K562 (cell line): ENCODE results near the gene STX1B. TPM values are rescaled to one million over a fixed set of nuclear protein-coding genes. Genes with fewer than 3 reads are reported as not detected.

Experiments used
- ATAC-seq: fragments of 200-7000 bp; cut with Tn5 transposase; 3 replicates; pipeline ENCODE4 v1.9.1; 2020; ENCODE audit warnings: moderate library complexity
- BruUV-seq: library from RNA; stranded (reverse); fragments of 400-500 nt; replicated peaks from 2 replicates; lab custom pipeline; 2021; lab: Mats Ljungman, UMichigan
- CTCF ChIA-PET: fragments of 300-600 bp; formaldehyde crosslinking; extraction: SDS; loops from one replicate; lab custom pipeline; 2021; ENCODE audit warnings: low intra/inter-chr PET ratio; lab: Yijun Ruan, JAX
- POLR2A ChIA-PET: fragments of 300-600, 350-650 bp; sonication (Branson Sonifier 250); formaldehyde crosslinking; extraction: SDS; loops from one replicate; lab custom pipeline; 2021; ENCODE audit warnings: antibody characterized with exemption, inconsistent platforms; lab: Yijun Ruan, JAX
- DNase-seq, 4 experiments: peaks; one replicate each; pipeline versions ENCODE4 v3.0.0 to v3.0.0-alpha.2; 2011 to 2018; ENCODE audit warnings: low spot score in 3 of 4, mixed read lengths in 3 of 4; ENCODE audit errors: extremely low read depth in 1 of 4
- FAIRE-seq: peaks from 2 replicates; lab custom pipeline; 2011; peaks lifted over from hg19 to GRCh38; lab: Jason Lieb, UNC
- H2AFZ ChIP-seq: 2 replicates; pipeline ENCODE4 v1.6.0; 2011; ENCODE audit warnings: low read depth, low read length, control low read depth, inconsistent platforms
- H3K27ac ChIP-seq: fragments of 200-600 bp; 3 replicates; pipeline ENCODE4 v1.8.0; 2011; ENCODE audit warnings: low read depth, mild to moderate bottlenecking, control low read depth, inconsistent platforms, low read length, moderate library complexity, mixed read lengths; ENCODE audit errors: extremely low read depth
- H3K27me3 ChIP-seq, 2 experiments: fragments of 300-600 bp in 1 of 2; 2 replicates in 1 of 2; 3 replicates in 1 of 2; pipeline versions ENCODE4 v1.6.0 to v1.8.0; 2011; ENCODE audit warnings: inconsistent platforms in 2 of 2, low read length in 2 of 2, mild to moderate bottlenecking in 1 of 2, mixed read lengths in 1 of 2, moderate library complexity in 1 of 2; ENCODE audit not compliant: control insufficient read depth in 2 of 2, insufficient read depth in 2 of 2
- H3K36me3 ChIP-seq: fragments of 300-600 bp; 3 replicates; pipeline ENCODE4 v1.8.0; 2011; ENCODE audit warnings: mild to moderate bottlenecking, low read length, inconsistent platforms; ENCODE audit not compliant: control insufficient read depth, insufficient read depth
- H3K4me1 ChIP-seq, 2 experiments: fragments of 200-600 bp in 1 of 2; replicated peaks in 1 of 2; 2 replicates in 1 of 2; 3 replicates in 1 of 2; pipeline versions ENCODE4 v1.5.1 to v1.8.0; 2011; ENCODE audit warnings: inconsistent platforms in 2 of 2, low read length in 2 of 2, mild to moderate bottlenecking in 1 of 2, mixed read lengths in 1 of 2, moderate library complexity in 1 of 2; ENCODE audit not compliant: control insufficient read depth in 2 of 2, insufficient read depth in 2 of 2
- H3K4me2 ChIP-seq: 2 replicates; pipeline ENCODE4 v1.6.1; 2011; ENCODE audit warnings: low read length, control low read depth, inconsistent platforms, mixed read lengths; ENCODE audit not compliant: insufficient read depth
- H3K4me3 ChIP-seq: fragments of 200-600 bp; sonication (generic), shearing (Covaris generic); 2 replicates; pipeline ENCODE4 v1.5.1; 2016; ENCODE audit warnings: control low read depth, inconsistent platforms
- H3K79me2 ChIP-seq: fragments of 200-600 bp; 3 replicates; pipeline ENCODE4 v1.8.0; 2011; ENCODE audit warnings: low read length, inconsistent platforms; ENCODE audit not compliant: control insufficient read depth, insufficient read depth
- H3K9ac ChIP-seq, 2 experiments: 2 replicates each; pipeline versions ENCODE4 v1.6.0 to v1.6.1; 2011; ENCODE audit warnings: low read depth in 2 of 2, low read length in 2 of 2, control low read depth in 1 of 2, inconsistent platforms in 1 of 2, mild to moderate bottlenecking in 1 of 2, mixed read lengths in 1 of 2; ENCODE audit not compliant: insufficient read depth in 1 of 2
- H3K9me1 ChIP-seq: one replicate; pipeline ENCODE4 v1.6.0; 2011; ENCODE audit warnings: inconsistent platforms, mild to moderate bottlenecking, low read length, moderate library complexity; ENCODE audit not compliant: control insufficient read depth, insufficient read depth
- H3K9me3 ChIP-seq: replicated peaks from 2 replicates; pipeline ENCODE4 v1.5.1; 2011; ENCODE audit warnings: low read depth, low read length, inconsistent platforms; ENCODE audit not compliant: control insufficient read depth, insufficient read depth
- H4K20me1 ChIP-seq: replicated peaks from 2 replicates; pipeline ENCODE4 v1.6.1; 2011; ENCODE audit warnings: low read length, inconsistent platforms, mixed read lengths; ENCODE audit not compliant: control insufficient read depth, insufficient read depth
- DIDO1 ChIP-seq: fragments of 450-650 bp; IDR thresholded peaks from 2 replicates; pipeline ENCODE4 v1.6.1; 2016; ENCODE audit warnings: low read depth, missing biosample characterization, missing genetic modification characterization
- E2F6 ChIP-seq, 2 experiments: IDR thresholded peaks; 2 replicates each; pipeline ENCODE4 v1.6.1; 2011; ENCODE audit warnings: borderline replicate concordance in 1 of 2, control low read depth in 1 of 2, low read depth in 1 of 2, low read length in 1 of 2, mild to moderate bottlenecking in 1 of 2, mixed read lengths in 1 of 2, moderate library complexity in 1 of 2; ENCODE audit not compliant: insufficient read depth in 1 of 2, insufficient read length in 1 of 2, poor library complexity in 1 of 2, severe bottlenecking in 1 of 2; ENCODE audit errors: extremely low read depth in 1 of 2
- ELF4 ChIP-seq: fragments of 450-650 bp; formaldehyde crosslinking; IDR thresholded peaks from 2 replicates; pipeline ENCODE4 v1.4.0; 2022; ENCODE audit warnings: missing genetic modification characterization
- FOXK2 ChIP-seq, 2 experiments: fragments of 450-650 bp; IDR thresholded peaks in 1 of 2; conservative IDR thresholded peaks in 1 of 2; 2 replicates each; pipeline ENCODE4 v1.6.1; 2016; ENCODE audit warnings: low read depth in 2 of 2, mild to moderate bottlenecking in 1 of 2
- MAX ChIP-seq: sonication (generic); formaldehyde crosslinking; IDR thresholded peaks from 2 replicates; pipeline ENCODE4 v1.9.0; 2022; ENCODE audit warnings: mild to moderate bottlenecking, missing genetic modification reagents
- NUFIP1 ChIP-seq: fragments of 450-650 bp; IDR thresholded peaks from 2 replicates; pipeline ENCODE4 v1.6.1; 2018; ENCODE audit not compliant: partially characterized antibody
- PBX2 ChIP-seq, 2 experiments: IDR thresholded peaks in 1 of 2; conservative IDR thresholded peaks in 1 of 2; 2 replicates each; pipeline ENCODE4 v1.6.1; 2016; ENCODE audit warnings: low read depth in 2 of 2, mild to moderate bottlenecking in 1 of 2, missing compliant biosample characterization in 1 of 2, missing genetic modification characterization in 1 of 2, moderate library complexity in 1 of 2
- RBFOX2 ChIP-seq: fragments of 200-400 bp; formaldehyde crosslinking; IDR thresholded peaks from 2 replicates; pipeline ENCODE4 v1.6.1; 2017; ENCODE audit warnings: low read depth, mild to moderate bottlenecking, low read length, moderate library complexity
- RUNX1 ChIP-seq: sonication (generic); IDR thresholded peaks from 2 replicates; pipeline ENCODE4 v1.6.1; 2016; ENCODE audit warnings: antibody characterized with exemption, low read depth
- SRSF9 ChIP-seq: fragments of 200-400 bp; formaldehyde crosslinking; IDR thresholded peaks from 2 replicates; pipeline ENCODE4 v1.6.1; 2017; ENCODE audit warnings: low read depth, low read length, borderline replicate concordance
- ZNF212 ChIP-seq: fragments of 450-650 bp; formaldehyde crosslinking; IDR thresholded peaks from 2 replicates; pipeline ENCODE4 v1.4.0; 2020; ENCODE audit warnings: mild to moderate bottlenecking
- ZNF23 ChIP-seq: fragments of 250-450 bp; sonication (Bioruptor Pico); IDR thresholded peaks from 2 replicates; pipeline ENCODE4 v1.4.0; 2020; ENCODE audit warnings: mild to moderate bottlenecking
- ZNF274 ChIP-seq: IDR thresholded peaks from 2 replicates; pipeline ENCODE4 v1.6.1; 2011; ENCODE audit warnings: low read depth, mild to moderate bottlenecking, low read length, moderate library complexity, borderline replicate concordance
- ZNF583 ChIP-seq: fragments of 250-450 bp; sonication (Bioruptor Pico); IDR thresholded peaks from 2 replicates; pipeline ENCODE4 v1.4.0; 2020
- WGBS: fragments of 100-300 bp; shearing (Covaris generic); methylation state at CpG from one replicate; pipeline ENCODE4 v1.1.6; 2016; ENCODE audit warnings: low coverage, mixed read lengths; ENCODE audit not compliant: insufficient coverage; ENCODE audit errors: missing lambda C conversion rate; 5-methylcytosine and 5-hydroxymethylcytosine counted together
- in situ Hi-C: fragments of 300-500 bp; cut with MboI; formaldehyde crosslinking; loops from 4 replicates; pipeline ENCODE4 v1.15.0; 2018; ENCODE audit warnings: inconsistent platforms, mixed read lengths
- intact Hi-C: fragments of 100-400 bp; cut with micrococcal nuclease; formaldehyde crosslinking; loops from 2 replicates; pipeline ENCODE4 v1.14.2; 2022
- polyA plus RNA-seq, 8 experiments: library from polyadenylated mRNA; depleted of rRNA in 4 of 8; stranded (reverse) in 5 of 8; unstranded in 3 of 8; fragments of >200 nt; fragmentation: Nextera tagmentation in 2 of 8; fragmentation: Illumina TruSeq in 1 of 8; extraction: Ambion mirVana in 2 of 8; extraction: Trizol in 1 of 8; gene quantifications; 2 replicates each; pipeline versions ENCODE4 v1.2.1 to v1.2.3, GENCODE V29; 2011 to 2014; ENCODE audit warnings: inconsistent platforms in 1 of 8, missing spikeins in 1 of 8
- total RNA-seq, 7 experiments: library from RNA; depleted of rRNA in 6 of 7; stranded (reverse); fragments of >200 nt in 6 of 7; fragmentation: Illumina TruSeq in 2 of 7; extraction: Trizol in 2 of 7; gene quantifications; 2 replicates each; pipeline versions ENCODE4 v1.2.1 to v1.2.3, GENCODE V29; 2011 to 2021; ENCODE audit warnings: low replicate concordance in 1 of 7

STX1B gene
- total and polyA plus RNA-seq, 9 of the 15 experiments (the other 6 are each of a cell fraction or from before 2014, with no cell fraction given) = 0.07 to 2.5 (median 0.86) TPM

GRCh38 chr16:30985401-30986128, 24.9 kb downstream of the STX1B start:
- TSS peak; percentile 34 for BruUV-seq
- Histone ChIP-seq H3K9me1 (peaks cover 2% of the 10 kb centered on the region), H3K27me3 (no peaks in the 10 kb centered on the region), H3K9me3 (no peaks in the 10 kb centered on the region), H3K27ac (peak overlapping the region; percentile 51), H3K36me3 (peaks cover 58% of the 10 kb centered on the region; the same call in 2 of the 3 replicates), H2AFZ (peak overlapping the region; percentile 89), H3K79me2 (peaks cover 15% of the 10 kb centered on the region), H3K9ac (peak overlapping the region; percentile 61 to 94), H3K4me1 (peaks cover 7 to 65% of the 10 kb centered on the region in 2 experiments; a peak in 4 of 5 replicates), H4K20me1 (no peaks in the 10 kb centered on the region; the same call in none of the 2 replicates), H3K4me3 (peak overlapping the region; percentile 44), H3K4me2 (peak overlapping the region; percentile 80)
- FAIRE-seq (peak; percentile 65), ATAC-seq (peak; percentile 76), DNase-seq (peak; percentile 60 to 63 (median 62))
- WGBS = 41% methylated on average over 19 of the region's 20 CpGs
- ChIA-PET POLR2A (interaction anchor here (0.6 to 5.7 kb wide), 17 partner anchors 10 to 881 kb away, joined by 3 to 32 read pairs (median 3); partner anchors contain the start of genes FUS, KAT8, PHKG2 and SETD1A), CTCF (interaction anchor here (0.6 to 2.1 kb wide), 6 partner anchors 57 to 883 kb away, joined by 3 to 15 read pairs (median 5); no protein-coding TSS in a partner anchor)
- in situ Hi-C loops = loop anchor here (10.0 to 25.0 kb wide), 2 partner anchors 309 to 452 kb away; partner anchors contain the start of genes COX6A2 and ZNF843
- intact Hi-C loops = loop anchor here (1.0 to 10.0 kb wide), 5 partner anchors 31 to 457 kb away; partner anchors contain the start of genes VKORC1 and ZNF843
- TF ChIP-seq DIDO1 (tag) (no peak), ZNF212 (CRISPR knock-in tag) (no peak), FOXK2 (conservative IDR thresholded peaks at IDR 0.05 in 1 of 2, IDR thresholded peaks at IDR 0.05 in 1 of 2; ENCODE audit: low read depth in 2 of 2) (no peak), ZNF583 (CRISPR knock-in tag) (0 out of 2 replicates have a peak, but pooled peaks have one; percentile 13), PBX2 (CRISPR knock-in tag; IDR thresholded peaks at IDR 0.05; ENCODE audit: low read depth) (no peak), PBX2 (tag; conservative IDR thresholded peaks at IDR 0.05; ENCODE audit: low read depth) (no peak), RBFOX2 (peak; percentile 59; the same call in 1 of the 2 replicates), ZNF23 (CRISPR knock-in tag) (no peak), MAX (CRISPR knock-in tag) (peak; percentile 88), E2F6 (IDR thresholded peaks at IDR 0.05; ENCODE audit: borderline replicate concordance in 1 of 2, extremely low read depth in 1 of 2, insufficient read depth in 1 of 2, insufficient read length in 1 of 2, low read depth in 1 of 2, low read length in 1 of 2, poor library complexity in 1 of 2, severe bottlenecking in 1 of 2) (peak in 1 of 2 experiments; percentile 13), ELF4 (CRISPR knock-in tag) (peak; percentile 38; the same call in 1 of the 2 replicates), NUFIP1 (no peak), ZNF274 (no peak), RUNX1 (no peak), SRSF9 (no peak)
